Renal pelvis (tissue), 4 donors: ENCODE results near the gene DCDC1. TPM values are rescaled to one million over a fixed set of nuclear protein-coding genes. Genes with fewer than 3 reads are reported as not detected.

ENCODE experiments used
- DNase-seq: peaks from one replicate; pipeline ENCODE4 v3.0.0-alpha.2; 2013
- polyA plus RNA-seq, 3 donors: library from polyadenylated mRNA; unstranded; fragments of 120-200 nt; gene quantifications; one replicate each; pipeline ENCODE4 v1.2.1, GENCODE V29; 2013; ENCODE audit not compliant: insufficient read length in 3 of 3

Gene DCDC1
- polyA plus RNA-seq, 3 donors = 3.5 to 6.3 (median 6.1) TPM

DNA sequence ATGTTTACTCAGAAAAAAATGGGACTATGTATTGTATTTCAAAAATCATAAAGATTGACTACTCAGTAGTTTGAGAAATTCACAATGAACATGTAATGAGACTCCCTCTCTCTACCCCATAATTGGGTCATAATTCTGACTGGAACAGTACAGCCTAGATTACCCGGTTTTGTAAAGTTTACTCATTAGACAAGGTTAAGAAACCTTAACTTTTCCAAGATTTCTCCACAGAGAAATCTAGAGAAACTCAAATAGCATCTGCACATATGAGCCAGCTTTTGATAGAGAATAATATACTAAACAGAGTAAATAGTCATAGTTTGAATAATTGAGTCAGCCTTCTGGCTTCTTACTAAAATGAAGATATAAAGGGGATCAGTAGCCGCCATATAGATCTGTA lies 452.3 kb downstream of the DCDC1 start:
- no peak for DNase-seq

DNA sequence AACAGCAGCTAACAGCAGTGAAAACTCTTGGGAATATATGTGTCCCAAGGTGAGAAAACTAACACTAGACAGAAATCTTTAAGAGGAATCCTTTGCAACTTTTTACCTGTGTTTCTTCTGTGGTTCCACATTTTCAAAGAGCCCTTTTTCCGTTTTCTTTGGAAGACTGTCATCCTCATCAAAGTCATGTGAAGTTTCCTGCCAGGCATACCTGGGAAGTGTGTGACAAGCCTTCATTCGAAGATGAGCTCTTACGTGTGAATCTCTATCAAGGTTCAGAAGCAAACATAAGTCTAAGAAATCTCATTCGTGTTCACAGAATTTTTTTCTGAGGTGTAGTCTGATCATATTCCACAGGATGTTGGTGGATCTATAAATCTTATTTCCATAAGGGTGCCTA lies 452.8 kb downstream of the DCDC1 start:
- DNase-seq = no peak

DNA sequence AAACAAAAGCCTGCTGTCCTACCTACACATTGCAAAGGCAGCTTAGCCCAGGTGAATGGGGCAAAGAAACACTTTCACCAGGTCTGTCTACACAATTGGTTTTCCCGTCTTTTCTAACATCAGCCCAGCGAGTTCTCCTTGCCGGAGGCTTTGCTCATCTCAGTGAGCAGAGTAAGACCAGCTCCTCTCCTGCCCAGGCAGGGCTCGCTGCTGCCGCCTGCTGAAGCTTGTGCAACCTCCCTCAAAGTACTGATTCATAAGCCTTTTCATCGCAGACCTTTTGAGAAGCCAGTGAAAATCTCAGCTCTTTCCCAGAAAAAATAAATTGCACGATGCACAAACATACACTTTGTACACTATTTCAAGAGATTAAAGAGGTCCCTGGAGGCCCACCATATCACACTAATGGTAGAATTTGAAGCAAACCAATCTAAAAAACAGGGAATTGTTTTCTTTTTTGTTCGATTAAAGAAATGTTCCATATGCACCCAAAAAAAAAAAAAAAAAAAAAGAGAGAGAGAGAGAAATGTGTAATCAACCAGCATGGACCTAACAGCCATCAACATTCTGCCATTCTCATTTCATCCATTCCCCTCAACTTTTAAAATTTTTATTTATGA lies 455.3 kb downstream of the DCDC1 start:
- peak; percentile 42 for DNase-seq

DNA sequence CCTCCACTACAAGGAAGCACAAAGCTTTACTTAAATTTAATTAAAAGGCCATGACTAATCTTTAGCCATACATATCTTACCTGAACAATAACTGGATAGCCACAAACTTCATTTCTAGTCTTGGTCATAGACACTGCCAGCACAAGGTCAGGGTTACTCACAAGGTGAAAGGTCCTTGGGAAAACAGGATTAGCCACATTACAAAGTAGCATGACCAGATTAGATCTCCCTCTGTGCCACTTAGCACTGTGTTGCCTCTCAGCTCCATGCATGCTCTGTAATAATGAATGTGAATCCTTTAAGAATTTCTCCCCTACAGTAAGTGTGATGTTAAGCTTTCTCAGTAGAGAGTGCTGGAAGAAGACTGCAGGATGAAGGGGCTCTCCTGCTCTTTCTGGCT lies 458.3 kb downstream of the DCDC1 start:
- no peak for DNase-seq

- no peak for DNase-seq
Measured at GRCh38 chr11:30908857-30909256, 460.7 kb downstream of the DCDC1 start.

DNA sequence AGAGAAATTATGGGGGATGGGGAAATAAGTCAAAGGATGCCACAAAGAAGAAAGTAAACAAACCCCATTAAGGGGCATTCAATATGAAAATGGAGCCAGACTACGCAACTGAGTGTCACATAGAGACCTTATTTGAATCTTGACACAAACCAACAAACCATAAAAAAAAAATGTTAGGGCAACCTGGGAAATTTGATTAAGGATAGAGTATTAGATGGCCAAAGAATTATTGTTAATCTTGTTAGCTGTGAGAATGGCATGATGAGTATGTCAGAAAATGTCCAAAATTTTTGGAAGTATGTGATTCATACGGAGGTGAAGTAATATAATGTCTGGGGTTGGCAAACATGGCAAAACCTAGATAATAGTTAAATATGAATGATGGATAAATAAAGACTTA lies 461.3 kb downstream of the DCDC1 start:
- DNase-seq = no peak

GRCh38 chr11:30902929-30903328 lies 466.6 kb downstream of the DCDC1 start:
- no peak for DNase-seq

- DNase-seq = no peak
Measured at GRCh38 chr11:30895046-30895445, 474.5 kb downstream of the DCDC1 start.

- DNase-seq = no peak
Measured at GRCh38 chr11:30893318-30893717, 476.2 kb downstream of the DCDC1 start.

DNA sequence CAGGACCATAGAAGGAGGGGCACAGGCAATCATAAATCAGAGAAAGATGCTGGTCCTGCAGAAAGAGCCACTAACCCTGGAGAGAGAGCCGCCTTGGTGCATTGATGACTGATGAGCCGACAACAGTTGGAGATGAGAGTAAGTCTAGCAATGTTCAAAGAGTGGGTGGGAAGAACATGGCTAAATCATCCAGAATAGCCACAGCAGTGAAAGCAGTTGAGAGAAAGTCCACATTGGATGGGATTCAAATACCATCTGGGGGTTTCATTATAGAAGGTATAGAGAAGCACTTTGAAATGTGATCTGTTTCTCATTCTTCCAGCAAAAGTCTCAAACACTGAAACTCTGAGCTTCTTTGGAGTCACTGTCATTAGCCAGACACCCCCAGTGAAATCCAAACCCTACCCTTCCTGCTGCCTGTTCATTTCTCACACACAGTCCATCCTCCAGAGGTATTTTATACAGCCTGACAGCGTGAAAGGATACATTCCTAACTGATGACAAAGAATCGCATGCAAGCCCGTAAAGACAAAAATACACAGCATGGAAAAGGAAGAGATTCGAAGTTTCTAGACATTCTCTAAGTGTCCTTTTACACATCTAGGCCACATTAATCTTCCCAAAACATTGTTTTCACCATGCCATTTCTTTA lies 480.3 kb downstream of the DCDC1 start:
- DNase-seq = no peak

DNA sequence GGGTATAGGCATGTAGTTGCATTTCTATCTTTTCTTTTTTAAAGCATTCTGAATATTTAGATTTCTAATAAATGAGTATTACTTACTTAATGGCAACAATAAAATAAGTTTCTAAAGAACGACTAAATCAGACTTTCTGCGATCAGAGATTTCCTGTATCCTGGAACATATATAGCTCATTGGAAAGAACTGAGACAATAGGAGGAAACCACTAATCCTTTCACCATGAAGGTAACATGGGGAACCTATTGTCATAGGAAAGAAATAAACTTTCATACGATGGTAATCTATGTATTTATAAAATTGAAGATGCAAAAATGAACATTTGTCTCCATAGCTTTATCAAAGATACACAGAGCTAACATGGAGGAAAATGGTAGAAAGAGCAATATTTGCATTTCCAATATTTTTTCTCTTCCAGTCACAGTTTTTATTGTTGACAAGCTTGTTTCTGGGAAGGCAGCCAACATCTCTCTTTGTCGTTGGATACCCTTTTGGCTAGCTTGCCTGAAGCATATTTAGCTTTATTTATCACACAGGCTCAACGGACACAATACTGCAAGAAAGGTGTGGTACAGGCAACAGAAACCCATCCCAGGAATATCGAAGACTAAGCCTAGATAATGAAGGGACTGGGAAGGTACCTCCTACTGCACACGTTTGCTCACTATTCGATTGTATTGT lies 490.1 kb downstream of the DCDC1 start:
- peak; percentile 31 for DNase-seq

DNA sequence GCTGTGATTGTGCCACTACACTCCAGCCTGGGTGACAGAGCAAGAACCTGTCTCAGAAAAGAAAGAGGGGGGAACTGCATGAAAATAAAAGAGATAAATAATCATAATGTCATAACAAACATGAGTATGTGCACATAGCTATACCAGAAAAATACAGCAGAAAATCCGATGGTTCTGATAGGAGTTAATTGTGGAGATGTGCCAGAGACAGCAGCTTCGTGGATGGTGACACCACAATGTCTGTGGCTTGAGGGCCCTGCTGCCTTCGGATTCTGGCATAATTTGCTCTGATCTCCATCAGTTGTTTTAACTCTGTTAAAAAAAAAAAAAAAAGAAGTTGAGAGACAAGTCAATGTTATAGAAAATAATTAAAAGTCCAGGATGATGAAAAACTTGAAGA lies 491.1 kb downstream of the DCDC1 start:
- DNase-seq = no peak

DNA sequence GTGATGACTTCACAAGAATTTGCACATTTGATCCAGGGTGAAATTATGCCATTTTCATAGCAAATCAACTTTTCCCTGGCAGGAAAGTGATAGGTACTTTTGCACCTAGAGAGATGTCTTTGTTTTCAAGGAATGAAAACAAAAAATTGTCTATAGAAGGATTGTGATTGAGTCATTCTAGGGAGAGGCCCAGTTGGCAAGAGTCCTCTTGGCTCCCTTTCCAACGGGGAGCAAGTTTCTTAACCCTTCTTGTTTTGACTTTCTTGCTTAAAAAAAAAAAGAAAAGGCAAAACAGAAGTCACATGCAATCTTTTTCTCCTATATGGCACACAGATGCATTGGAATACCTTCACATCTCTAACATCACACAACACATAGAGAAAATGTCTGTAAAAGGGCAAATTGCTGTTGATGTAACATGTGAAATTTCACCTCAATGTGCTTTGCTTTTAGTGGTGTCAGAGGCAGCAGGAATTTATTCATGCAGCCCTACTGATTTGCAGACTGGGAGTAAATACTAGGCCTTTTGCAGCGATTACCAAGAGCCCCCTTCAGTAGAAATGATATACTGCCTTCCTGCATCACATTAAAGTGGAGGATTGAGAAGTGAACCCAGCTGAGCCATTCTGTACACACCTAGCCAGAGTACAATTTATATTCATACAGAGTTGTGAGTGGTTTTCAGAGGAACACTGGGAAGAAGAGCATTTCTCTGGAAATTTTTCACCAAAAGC lies 492.7 kb downstream of the DCDC1 start:
- no peak for DNase-seq

GRCh38 chr11:30876228-30876627 lies 493.3 kb downstream of the DCDC1 start:
- no peak for DNase-seq

GRCh38 chr11:30875806-30876205 lies 493.7 kb downstream of the DCDC1 start:
- no peak for DNase-seq

GRCh38 chr11:30873924-30874610 lies 495.5 kb downstream of the DCDC1 start:
- no peak for DNase-seq

- DNase-seq = peak; percentile 43
Measured at GRCh38 chr11:30868626-30869081, 500.9 kb downstream of the DCDC1 start.

GRCh38 chr11:30863209-30863608 lies 506.3 kb downstream of the DCDC1 start:
- DNase-seq = no peak

DNA sequence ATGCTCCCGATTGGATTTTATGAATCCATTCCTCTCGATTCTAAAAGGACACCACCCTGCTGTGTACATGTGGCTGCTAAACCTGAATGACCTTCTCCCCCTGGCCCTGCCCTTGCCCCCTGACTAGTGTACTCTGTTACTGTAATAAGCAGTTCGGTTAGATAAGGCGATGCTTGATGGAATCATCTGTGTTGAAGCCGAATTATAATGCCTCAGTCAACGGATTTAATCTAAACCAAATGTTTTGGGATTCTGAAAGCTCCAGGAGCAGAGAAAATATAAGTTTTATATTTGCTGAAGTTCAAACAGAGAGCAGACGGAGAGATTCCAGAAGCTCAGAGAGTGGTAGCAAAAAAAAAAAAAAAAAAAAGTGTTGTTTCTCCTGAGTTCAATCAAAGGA lies 508.0 kb downstream of the DCDC1 start:
- no peak for DNase-seq

GRCh38 chr11:30861064-30861463 lies 508.5 kb downstream of the DCDC1 start:
- no peak for DNase-seq

GRCh38 chr11:30860146-30860545 lies 509.4 kb downstream of the DCDC1 start:
- DNase-seq = no peak

- no peak for DNase-seq
Measured at GRCh38 chr11:30859669-30860068, 509.9 kb downstream of the DCDC1 start.
